ENCODE data around the gene DLX3. TPM values are rescaled to one million over a fixed set of nuclear protein-coding genes. Genes with fewer than 3 reads are reported as not detected.

The DLX3 gene
- total and polyA plus RNA-seq, 4 donors = not detected

DNA sequence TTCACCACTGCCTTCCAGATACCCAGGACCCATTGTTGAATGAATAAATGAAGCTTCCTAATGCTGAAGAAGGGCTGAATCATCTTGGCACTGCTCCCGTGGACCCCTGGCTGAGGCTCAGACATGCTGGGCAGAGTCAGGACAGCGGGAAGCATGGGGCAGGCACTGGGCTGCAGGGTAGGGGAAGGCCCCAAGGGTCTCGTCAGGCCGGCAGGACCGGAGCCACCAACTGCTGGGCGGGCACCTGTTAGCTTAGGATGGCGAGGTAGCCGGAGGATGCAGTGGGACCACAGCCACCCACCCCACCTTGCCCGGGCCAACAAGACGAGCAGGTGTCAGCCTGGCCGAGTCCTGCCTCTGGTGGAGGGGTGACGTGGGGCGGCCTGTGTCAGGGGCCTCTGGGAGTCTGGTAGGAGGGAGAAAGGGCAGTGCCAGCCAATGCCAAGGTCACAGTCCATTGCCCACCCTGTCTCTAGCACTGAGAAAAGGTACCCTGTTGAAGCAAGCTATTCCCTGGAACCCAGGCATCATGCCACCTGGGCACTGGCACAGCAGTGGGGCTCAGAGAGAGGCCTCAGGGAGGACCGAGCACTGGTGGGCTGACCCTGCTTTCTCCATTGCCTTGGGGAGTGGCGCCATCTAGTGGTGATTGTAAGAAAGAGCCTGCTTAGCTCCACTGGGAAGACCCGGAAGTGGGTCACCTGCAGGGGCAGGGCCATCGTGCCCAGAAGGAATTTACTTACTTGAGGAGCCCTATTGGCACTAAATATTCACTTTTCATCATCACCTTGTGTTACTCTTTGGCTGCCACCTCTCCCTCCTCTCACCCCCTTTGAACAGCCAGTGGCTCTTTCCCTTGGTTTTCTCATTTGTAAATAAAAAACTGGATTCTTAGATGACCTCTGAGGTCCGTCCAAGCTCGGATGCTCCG lies 3.0 kb upstream of the DLX3 start (continued):
- peak; percentile 87 for TF ChIP-seq CTCF (IDR thresholded peaks at IDR 0.05; ENCODE audit: low read depth, low read length, missing input control)

- no peak for DNase-seq (ENCODE audit: low spot score)
- Histone ChIP-seq H3K27me3 (ENCODE audit: control insufficient read depth in 4 of 4, insufficient read depth in 4 of 4, low read length in 3 of 4) (peaks cover 3 to 30% (median 13%) of the 10 kb centered on the region in 4 donors), H3K4me1 (ENCODE audit: control insufficient read depth in 4 of 4, insufficient read depth in 4 of 4, low read length in 3 of 4) (peaks cover 11 to 46% (median 26%) of the 10 kb centered on the region in 4 donors), H3K27ac (ENCODE audit: low read depth in 1 of 2, low read length in 2 of 2) (no peak overlapping the region), H3K9ac (ENCODE audit: low read depth in 1 of 2, low read length in 2 of 2) (no peak overlapping the region), H3K4me3 (ENCODE audit: low read depth in 1 of 3, low read length in 3 of 3) (peak overlapping the region in 1 of 3 donors; percentile 42), H3K36me3 (ENCODE audit: control insufficient read depth in 4 of 4, insufficient read depth in 3 of 4, low read depth in 1 of 4, low read length in 3 of 4) (no peaks in the 10 kb centered on the region), H3K9me3 (ENCODE audit: control insufficient read depth in 4 of 4, low read length in 3 of 4) (no peaks in the 10 kb centered on the region)
- WGBS = 23% methylated on average over 6 of the region's 6 CpGs
- TF ChIP-seq EGR1 (IDR thresholded peaks at IDR 0.05; ENCODE audit: low read depth in 2 of 2) (no peak), FOXA2 (IDR thresholded peaks at IDR 0.05) (no peak), RAD21 (IDR thresholded peaks at IDR 0.05) (no peak), HNF4A (conservative IDR thresholded peaks at IDR 0.05) (no peak), YY1 (IDR thresholded peaks at IDR 0.05) (no peak), CTCF (IDR thresholded peaks at IDR 0.05; ENCODE audit: low read depth, low read length, missing input control) (no peak), JUND (IDR thresholded peaks at IDR 0.05) (no peak), HNF4G (IDR thresholded peaks at IDR 0.05) (no peak), TAF1 (conservative IDR thresholded peaks at IDR 0.05) (no peak)
- TF ChIP-seq, protein P1, sequence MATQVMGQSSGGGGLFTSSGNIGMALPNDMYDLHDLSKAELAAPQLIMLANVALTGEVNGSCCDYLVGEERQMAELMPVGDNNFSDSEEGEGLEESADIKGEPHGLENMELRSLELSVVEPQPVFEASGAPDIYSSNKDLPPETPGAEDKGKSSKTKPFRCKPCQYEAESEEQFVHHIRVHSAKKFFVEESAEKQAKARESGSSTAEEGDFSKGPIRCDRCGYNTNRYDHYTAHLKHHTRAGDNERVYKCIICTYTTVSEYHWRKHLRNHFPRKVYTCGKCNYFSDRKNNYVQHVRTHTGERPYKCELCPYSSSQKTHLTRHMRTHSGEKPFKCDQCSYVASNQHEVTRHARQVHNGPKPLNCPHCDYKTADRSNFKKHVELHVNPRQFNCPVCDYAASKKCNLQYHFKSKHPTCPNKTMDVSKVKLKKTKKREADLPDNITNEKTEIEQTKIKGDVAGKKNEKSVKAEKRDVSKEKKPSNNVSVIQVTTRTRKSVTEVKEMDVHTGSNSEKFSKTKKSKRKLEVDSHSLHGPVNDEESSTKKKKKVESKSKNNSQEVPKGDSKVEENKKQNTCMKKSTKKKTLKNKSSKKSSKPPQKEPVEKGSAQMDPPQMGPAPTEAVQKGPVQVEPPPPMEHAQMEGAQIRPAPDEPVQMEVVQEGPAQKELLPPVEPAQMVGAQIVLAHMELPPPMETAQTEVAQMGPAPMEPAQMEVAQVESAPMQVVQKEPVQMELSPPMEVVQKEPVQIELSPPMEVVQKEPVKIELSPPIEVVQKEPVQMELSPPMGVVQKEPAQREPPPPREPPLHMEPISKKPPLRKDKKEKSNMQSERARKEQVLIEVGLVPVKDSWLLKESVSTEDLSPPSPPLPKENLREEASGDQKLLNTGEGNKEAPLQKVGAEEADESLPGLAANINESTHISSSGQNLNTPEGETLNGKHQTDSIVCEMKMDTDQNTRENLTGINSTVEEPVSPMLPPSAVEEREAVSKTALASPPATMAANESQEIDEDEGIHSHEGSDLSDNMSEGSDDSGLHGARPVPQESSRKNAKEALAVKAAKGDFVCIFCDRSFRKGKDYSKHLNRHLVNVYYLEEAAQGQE (IDR thresholded peaks at IDR 0.05) = no peak
- TF ChIP-seq, protein P2, sequence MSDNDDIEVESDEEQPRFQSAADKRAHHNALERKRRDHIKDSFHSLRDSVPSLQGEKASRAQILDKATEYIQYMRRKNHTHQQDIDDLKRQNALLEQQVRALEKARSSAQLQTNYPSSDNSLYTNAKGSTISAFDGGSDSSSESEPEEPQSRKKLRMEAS (IDR thresholded peaks at IDR 0.05) = no peak
- TF ChIP-seq, protein P3, sequence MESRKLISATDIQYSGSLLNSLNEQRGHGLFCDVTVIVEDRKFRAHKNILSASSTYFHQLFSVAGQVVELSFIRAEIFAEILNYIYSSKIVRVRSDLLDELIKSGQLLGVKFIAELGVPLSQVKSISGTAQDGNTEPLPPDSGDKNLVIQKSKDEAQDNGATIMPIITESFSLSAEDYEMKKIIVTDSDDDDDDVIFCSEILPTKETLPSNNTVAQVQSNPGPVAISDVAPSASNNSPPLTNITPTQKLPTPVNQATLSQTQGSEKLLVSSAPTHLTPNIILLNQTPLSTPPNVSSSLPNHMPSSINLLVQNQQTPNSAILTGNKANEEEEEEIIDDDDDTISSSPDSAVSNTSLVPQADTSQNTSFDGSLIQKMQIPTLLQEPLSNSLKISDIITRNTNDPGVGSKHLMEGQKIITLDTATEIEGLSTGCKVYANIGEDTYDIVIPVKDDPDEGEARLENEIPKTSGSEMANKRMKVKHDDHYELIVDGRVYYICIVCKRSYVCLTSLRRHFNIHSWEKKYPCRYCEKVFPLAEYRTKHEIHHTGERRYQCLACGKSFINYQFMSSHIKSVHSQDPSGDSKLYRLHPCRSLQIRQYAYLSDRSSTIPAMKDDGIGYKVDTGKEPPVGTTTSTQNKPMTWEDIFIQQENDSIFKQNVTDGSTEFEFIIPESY (IDR thresholded peaks at IDR 0.05) = no peak
These were observed 2.3 kb upstream of the DLX3 start for GRCh38 chr17:49997301-49997650.
